Gastroesophageal sphincter (tissue), 3 donors: ENCODE results near the gene PARD6G.

Source experiments
- POLR2A ChIP-seq, 2 donors: fragments of 450-650 bp; IDR thresholded peaks; one replicate each; pipeline ENCODE4 v1.6.1; 2017; ENCODE audit warnings: antibody characterized with exemption in 2 of 2, mild to moderate bottlenecking in 2 of 2, moderate library complexity in 1 of 2
- POLR2AphosphoS5 ChIP-seq: sonication (generic); formaldehyde crosslinking; IDR thresholded peaks from one replicate; pipeline ENCODE4 v1.6.1; 2017; ENCODE audit warnings: antibody characterized with exemption
- TF ChIP-seq, protein P1 (sequence below), 4 experiments: fragments of 200-600 bp in 2 of 4; fragments of 450-650 bp in 2 of 4; sonication (generic) in 1 of 4; IDR thresholded peaks; one replicate each; pipeline ENCODE4 v1.5.1; 2017 to 2019; ENCODE audit warnings: antibody characterized with exemption in 4 of 4, mild to moderate bottlenecking in 2 of 4, moderate library complexity in 2 of 4

DNA sequence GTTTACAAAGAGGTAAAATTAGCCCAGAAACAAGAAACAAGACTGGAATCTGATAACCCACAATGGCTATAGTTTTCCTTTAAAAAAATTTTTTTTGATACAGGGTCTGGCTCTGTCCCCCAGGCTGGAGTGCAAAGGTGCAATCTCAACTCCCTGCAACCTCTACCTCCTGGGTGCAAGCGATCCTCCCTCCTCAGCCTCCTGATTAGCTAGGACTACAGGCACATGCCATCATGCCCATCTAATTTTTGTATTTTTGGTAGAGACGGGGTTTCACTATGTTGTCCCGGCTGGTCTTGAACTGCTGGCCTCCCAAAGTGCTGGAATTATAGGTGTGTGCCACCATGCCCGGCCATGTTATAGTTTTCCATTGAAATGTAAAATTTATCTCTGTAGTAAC lies 12.3 kb upstream of the PARD6G start:
- TF ChIP-seq, protein P1, sequence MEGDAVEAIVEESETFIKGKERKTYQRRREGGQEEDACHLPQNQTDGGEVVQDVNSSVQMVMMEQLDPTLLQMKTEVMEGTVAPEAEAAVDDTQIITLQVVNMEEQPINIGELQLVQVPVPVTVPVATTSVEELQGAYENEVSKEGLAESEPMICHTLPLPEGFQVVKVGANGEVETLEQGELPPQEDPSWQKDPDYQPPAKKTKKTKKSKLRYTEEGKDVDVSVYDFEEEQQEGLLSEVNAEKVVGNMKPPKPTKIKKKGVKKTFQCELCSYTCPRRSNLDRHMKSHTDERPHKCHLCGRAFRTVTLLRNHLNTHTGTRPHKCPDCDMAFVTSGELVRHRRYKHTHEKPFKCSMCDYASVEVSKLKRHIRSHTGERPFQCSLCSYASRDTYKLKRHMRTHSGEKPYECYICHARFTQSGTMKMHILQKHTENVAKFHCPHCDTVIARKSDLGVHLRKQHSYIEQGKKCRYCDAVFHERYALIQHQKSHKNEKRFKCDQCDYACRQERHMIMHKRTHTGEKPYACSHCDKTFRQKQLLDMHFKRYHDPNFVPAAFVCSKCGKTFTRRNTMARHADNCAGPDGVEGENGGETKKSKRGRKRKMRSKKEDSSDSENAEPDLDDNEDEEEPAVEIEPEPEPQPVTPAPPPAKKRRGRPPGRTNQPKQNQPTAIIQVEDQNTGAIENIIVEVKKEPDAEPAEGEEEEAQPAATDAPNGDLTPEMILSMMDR (IDR thresholded peaks at IDR 0.05), result no peak
- TF ChIP-seq POLR2A (IDR thresholded peaks at IDR 0.05), result no peak
- TF ChIP-seq POLR2AphosphoS5, result no peak
